HS-27A (cell line): ENCODE data around the gene ABAT.
"Not testable (repeated sequence)": the region's sequence is repeated elsewhere in the genome, so short reads cannot be mapped to it uniquely, and the experiment has no call there.

Experiments
- DNase-seq: peaks from one replicate; pipeline ENCODE4 v3.0.0-alpha.2; 2012; ENCODE audit warnings: low read depth, missing footprints

ABAT gene

DNA sequence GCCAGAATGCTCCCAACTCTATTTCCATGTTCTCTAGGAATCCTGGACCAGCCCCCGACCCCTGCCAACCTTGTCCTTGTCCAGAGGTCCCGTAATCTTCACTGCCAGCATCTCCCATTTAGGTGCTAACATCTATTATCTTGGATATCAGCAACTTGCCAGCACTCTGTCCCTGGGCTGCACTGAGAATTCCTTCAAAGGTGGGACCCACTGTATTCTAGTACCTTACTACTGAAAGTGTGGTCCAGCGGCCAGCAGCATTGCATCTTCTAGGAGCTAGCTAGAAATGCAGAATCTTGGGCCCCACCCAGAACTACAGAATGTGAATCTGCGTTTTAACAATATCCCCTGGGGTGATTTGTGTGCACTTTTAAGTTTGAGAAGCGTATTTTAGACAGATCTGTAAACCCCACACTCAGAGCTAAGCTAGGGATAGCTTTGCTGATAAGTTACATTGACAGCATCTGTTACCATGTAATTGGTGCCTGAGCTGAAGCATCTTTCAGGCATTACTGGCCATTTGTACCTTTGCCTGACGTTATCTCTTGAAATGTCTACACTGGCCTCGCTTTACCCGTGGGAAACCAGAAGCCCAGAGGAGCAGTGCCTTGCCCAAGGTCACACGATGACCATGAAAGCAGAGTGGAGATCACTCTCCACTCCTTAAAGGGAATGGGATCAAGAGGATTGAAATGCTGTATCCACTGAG is 8.3 kb downstream of the ABAT start:
- no peak for DNase-seq

DNA sequence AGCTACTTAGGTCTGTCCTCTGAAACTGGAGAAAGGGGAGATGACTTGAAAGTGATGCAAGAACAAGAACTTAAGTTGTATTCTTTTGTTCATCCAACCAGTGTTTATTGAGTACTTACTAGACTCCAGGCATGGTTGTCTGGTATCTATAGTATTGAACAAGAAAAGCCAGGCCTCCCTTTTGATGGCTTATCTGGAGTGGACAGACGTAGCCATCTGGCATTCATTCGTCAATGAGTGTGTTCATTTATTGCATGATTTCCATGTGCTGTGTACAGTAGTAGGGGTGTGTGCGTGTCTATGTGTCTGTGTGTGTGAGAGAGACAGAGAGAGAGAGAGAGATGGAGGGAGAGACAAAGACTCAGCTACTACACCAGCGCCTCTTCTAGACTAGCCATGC is 9.2 kb downstream of the ABAT start:
- DNase-seq, result no peak

DNA sequence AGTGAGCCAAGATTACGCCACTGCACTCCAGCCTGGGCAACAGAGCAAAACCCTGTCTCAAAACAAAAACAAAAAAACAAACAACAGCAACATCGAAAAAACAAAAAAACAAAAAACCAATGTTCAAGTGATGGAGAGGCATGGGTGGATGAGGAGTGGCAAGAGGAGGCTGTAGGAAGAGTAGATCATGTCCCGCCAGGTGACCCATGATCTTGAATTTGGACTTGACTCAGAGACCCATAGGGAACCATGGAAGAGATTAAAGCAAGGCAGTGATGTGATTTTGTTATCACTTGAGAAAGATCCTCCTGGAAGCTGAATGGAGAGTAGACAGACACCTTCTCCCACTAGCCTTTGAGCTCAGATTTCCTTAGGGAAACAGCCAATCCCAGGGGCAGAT is 11.2 kb downstream of the ABAT start:
- no peak for DNase-seq

DNA sequence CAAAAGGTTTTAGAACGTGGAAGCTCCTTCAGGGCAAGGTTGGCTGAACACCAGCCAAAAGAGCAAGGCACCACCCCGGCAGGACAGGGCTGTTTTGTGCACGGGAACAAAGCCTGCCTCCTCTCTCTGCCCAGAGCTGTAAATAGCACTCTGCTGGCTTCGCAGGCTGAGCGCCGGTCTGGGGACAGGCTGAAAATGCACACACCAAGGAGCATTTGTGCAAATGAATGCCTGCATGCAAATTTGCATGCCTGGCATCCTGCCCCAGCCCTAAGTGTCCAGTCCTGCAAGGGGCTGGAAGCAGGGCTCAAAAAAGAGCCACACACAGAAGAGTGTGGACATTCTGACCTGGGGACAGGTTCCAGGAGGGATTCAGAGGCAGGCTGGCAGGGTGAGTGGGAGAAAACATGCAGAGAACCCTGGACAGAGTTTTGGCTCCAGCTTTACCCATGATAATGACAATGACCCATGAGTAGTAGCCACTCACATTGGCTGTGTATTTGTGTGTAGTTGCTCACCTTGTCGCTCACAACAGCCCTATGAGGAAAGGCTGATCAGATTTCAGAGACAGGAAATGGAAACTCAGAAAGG is 11.7 kb downstream of the ABAT start:
- no peak for DNase-seq

DNA sequence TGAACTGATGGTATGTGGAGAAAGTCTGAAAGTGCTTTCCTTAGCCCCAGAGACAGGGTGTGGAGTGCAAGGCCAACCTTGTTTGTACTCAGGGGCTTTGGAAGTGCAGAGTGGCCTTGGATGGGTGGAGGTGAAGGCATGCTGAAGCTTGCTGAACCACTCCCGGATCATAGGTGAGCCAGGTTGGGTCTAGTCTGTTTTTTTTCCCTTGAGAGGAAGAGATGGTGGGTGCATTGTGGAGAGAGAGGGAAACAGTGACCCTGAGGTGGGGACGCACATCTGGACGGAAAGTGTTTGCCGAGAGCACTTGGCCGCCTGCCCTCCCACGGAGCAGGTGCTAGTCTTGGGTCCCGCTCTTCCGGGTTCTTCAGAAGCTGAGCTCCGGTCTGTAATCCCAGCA is 12.5 kb downstream of the ABAT start:
- no peak for DNase-seq

DNA sequence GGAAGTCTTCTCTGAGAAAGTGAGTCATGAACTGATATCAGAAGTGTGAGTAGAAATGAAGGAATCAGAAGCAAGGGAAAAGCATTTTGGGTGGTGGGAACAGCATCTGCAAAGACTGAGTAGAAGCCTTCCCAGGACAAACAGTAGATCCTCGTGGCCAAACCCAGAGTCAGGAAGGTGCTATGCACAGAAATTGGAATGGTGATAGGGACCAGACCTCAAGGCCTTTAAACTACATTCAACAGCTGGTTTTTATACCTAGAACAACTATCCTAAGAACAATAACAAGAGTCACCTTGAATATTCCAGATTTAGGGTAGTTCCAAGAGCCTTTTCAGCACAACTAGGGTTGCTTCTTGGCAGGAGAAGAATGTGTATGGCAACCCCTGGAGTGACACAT is 15.3 kb downstream of the ABAT start:
- no peak for DNase-seq

DNA sequence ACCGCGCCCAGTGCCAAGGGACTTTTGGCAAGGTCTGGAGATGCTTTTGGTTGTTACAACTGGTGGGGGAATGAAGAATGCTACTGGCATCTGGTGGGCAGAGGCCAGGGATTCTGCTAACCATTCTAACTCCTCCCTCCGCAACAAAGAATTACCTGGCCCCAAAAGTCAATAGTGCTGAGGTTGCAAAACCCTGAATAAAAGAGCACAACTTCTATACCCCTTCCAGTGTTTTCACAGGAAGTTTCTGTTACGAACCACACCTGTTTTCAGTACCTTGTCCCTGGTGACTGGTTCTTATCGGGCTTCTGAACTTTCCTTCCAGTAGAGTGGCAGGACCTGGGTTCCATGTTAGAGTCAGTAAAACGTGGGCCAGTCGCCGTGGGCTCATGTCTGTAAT is 17.3 kb downstream of the ABAT start:
- no peak for DNase-seq

DNA sequence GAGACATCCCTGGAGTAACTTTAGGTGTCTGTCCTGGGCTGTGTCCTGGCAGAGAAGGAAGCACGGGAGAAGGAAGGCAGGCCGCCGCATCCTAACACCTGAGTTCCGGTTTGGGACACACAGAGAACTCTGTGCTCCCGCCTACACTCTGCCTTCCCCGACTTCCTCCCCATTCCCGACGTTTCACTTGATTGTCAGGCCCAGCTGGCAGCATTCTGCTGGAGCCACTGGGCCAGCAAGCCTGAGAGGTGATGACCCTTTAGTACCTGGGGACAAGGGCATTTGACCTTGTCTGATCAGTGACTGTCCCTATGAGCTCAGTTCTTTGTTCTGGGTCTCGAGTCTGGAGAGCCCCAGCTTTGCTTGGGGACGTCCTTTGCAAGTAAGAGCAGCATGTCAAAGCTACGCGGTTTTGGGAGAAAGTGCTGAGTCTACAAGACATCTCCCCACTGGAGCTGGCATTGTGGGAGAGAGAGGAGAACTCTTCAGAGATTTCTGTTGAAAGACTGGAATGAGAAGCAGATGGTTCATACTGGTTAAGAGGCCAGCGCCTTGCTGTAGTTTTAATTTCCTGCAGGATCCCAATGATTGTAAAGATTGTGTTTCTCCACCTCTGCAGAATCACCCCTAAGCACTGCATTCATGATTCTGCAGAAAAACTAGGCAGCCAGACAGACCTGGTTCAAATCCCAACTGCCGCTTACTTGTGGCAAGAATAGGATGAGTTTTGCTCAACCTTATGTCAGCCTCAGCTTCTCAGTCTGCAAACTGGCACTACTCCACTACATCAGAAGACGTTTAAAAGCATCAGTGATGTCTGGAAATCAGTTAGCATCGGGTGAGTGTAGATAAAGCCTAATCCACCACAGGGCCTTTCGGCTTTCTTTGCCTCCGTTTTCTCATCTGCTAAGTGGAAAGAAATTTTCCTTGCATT is 20.6 kb downstream of the ABAT start:
- DNase-seq, result no peak

DNA sequence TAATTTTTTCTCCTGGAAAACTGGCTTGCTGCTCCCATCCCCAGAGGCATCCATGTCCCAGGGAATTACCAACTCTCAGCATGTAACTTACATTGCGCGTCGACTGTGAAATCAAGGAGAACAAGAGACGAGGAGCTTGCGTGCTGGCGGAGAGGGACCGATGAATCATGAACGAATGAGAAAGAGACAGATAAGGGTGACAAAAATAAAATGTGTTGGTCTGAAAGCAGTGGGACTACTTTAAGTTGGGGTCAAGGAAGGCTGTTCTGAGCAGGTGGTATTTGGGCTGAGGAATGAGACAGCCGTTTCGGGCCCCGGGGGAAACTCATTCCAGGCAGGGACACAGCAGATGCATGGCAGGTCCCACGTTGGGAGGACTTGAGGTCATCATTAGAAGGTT is 22.5 kb downstream of the ABAT start:
- no peak for DNase-seq

DNA sequence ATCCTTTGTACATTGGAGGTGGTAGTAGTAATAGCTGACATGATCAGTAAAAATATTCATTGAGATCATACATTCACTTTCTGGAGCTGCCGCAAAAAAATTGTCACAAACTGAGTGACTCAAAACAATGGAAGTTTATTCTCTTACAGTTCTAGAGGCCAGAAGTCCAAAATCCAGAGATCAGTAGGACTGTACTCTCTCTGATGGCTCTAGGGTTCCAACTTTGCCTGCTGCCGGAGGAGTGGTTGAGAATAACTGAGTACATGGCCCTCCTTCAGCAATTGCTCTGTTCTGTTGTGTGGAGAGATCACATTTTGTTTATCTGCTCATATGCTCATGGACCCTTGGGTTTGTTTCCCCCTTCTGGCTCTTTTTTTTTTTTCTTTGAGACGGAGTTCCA is 23.5 kb downstream of the ABAT start:
- no peak for DNase-seq

DNA sequence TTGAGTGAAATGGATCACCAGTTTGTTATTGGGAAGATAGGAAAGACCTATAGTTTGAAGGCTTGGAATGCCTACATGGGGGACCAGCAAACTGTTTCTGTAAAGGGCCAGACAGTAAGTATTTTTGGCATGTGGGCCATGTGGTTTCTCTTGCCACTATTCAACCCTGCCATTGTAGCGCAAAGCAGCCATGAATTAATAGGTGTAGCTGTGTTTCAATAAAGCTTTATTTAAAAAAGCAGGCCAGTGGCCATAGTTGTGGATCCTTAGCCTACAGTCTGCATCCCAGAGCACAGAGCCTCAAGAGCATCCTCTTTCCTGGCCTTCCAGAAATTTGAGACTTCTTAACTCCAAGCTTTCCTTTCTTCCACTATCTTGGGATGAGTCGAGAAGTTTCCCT is 29.3 kb downstream of the ABAT start:
- DNase-seq, result no peak

DNA sequence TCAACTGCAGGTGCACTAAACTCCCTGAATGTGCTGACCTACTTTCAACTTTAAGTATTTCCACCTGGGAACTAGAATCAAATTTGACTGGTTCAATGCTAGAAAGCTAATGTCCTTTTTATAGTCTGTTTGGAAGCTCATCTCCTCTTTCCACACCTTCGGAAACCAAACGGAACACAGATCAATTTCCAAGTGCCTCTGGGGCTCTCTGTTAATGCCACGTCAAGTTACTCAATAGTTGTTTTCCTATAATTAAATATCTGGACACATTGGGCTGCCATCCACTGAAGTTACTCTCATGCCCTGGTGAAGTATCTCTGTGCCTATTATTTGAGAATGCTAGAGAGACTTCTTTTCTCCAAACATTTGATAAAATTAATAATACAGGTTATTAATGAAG is 29.7 kb downstream of the ABAT start:
- no peak for DNase-seq

DNA sequence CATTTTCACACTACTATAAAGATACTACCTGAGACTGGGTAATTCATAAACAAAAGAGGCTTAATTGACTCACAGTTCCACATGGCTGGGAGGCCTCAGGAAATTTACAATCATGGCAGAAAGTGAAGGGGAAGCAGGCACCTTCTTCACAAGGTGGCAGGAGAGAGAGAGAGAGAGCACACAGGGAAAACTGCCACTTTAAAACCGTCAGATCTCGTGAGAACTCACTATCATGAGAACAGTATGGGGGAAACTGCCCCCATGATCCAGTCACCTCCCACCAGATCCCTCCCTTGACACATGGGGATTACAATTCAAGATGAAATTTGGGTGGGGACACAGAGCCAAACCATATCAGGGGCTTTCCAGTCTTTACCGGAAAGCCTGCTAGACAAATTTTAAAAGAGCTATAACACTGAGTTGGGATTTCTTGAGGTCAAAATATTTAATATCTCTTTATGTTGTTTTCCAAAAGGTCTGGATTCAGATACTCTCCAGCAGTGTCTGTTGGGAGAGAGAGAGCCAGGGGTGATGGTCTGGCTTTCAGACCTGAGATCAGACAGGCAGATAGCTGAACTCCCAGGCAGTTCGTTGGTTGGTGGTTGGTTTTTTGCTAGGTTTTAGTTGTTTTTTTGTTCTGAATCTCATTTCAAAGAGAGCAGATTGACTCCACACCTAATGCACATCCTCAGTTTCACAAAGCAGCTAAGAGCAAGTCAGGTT is 30.8 kb downstream of the ABAT start:
- not testable (repeated sequence) for DNase-seq

DNA sequence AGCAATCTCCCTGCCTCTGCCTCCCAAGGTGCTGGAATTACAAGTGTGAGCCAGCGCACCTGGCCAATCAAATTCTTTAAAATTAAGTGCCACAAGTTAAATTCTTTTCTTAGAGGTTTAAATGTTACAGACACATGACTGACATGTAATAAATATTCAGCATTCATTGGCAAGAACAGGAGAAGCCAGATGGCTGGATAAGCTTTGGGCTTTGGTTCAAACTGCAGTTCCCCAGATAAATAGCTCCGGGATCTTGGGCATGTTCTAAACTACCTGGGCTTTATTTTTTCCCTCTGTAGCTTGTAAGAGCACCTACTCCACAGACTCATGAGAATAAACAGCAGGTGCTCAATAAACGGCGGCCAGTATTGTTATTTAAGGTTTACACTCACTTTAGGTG is 34.1 kb downstream of the ABAT start:
- no peak for DNase-seq

DNA sequence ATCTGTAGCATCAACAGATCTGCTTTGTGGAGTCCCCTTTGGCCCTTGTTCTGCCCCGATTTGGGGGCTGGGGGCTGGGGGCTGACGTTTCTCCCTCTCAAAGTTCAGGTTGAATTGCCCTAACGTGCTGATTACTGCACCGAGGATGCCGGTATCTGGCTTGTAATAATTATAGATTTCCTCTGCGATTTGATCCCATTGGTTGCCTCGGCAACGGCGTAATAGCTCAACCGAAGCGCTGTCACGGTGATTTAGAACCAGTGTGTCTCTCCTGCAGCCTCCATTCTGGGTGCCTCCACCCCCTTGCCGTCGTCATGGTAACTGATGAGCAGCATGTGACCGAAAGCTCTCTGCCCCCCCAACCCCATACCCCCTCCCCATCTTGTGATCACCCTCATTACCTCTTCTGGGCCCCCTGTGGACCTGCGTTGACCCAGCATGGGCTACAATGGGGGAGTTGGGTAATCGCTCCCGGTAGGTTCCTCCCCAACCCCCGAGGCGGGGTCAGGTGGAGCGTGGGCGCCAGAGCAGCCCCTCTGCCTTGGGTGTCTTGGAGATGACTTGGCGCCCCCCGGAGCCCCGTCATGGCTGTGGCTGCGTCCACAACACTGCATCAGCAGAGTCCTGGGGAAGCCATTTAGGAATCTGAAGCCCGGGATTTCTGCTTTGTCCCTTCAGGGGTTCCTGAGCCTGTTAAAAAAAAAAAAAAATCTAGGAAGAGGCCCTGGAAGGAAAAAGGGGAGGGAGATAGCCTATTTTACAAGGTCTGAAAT is 38.4 kb downstream of the ABAT start:
- DNase-seq, result no peak

DNA sequence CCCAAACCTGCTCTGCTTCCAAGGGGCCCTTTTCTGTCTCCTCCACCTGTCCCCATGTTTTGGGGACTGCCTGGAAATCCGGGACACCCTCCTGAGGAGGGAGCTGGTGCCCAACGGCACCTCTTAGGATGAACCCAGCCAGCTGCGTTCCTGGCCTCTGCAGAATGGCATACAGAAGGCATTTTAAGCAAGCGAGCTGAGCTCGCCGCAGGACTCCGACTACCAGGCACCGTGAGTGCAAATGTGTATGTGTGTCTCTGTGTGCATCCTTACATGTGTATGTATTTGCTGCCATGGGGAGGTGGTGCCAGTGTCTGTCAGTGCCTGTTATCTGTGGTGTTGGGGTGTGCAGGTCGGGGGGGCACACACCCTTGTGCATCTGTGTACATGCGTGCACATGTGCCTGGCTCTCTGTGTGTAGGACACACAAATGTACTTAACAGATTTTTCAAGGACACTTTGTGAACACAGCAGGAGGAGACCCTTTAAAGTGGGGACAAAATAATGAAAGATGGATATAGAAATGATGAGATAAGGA is 39.3 kb downstream of the ABAT start:
- no peak for DNase-seq

DNA sequence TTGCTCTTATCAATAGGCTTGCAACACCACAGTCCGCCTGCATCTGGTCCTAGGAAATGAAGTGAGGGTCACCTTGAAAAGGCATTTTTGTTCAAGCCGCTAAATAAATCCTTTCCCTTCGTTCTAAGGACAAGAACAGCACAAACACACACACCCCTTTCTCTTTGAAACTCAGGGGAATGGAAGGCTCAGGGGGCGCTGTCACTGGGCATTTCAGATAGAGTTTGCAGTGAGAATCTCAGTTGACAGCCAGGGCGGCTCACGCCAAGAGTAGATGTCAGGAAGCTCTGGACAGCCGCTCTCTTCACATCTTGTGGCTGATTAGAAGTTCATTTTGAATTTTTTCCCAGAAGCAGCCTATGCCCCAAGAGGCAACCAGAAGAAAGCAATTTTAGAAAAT is 39.8 kb downstream of the ABAT start:
- DNase-seq, result no peak

DNA sequence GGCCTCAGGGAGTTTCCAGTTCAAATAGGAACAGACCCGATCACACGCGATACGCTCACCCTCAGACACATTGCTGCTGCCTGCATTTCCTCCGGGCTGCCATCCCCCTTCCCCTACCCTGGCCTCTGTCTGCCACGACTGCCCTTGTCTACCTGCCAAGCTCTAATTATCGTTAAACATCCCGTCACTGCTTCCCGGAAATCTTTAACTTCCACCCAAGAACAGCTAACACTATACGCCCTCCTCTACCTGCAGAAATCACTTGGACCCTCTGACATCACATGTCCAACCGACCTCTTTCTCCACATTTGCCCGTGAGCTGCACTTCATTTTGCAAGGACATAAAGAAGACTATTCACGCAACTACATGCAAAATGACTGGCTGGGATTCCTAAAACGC is 40.4 kb downstream of the ABAT start:
- no peak for DNase-seq

DNA sequence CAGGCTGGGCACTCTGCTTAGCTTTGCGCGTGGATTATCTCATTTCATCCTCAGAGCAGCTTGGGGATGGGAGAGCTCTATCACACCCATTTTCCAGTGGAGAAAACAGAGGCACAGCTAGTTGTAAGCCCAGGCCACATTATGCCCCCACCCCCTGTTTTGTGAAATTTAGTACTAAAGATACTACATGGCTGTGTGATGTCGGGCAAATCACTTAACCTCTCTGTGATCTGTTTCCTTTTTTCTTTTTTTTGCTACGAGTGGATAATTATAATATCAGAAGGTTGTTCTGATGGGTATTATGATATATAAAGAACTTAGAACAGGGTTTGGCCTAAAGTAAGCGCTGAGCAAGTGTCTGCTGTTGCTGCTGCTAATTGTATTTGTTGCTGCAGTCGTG is 41.6 kb downstream of the ABAT start:
- no peak for DNase-seq

DNA sequence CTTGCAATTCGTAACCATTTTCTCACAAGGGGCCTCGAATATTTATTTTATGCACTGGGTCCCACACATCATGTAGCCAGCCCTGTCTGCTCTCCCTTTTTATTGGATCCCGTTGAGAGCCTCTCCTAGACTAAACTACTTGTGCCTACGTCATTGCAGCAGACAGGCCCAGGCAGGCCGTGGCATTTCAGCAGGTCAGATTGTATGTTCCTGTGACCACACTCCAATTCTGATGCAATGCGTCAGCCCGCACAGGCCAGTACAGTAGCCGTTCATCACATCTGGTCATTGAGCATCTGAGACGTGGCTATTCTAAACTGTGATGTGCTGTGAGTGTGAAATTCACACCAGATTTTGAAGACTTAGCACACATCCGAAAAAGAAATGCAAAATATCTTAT is 42.2 kb downstream of the ABAT start:
- no peak for DNase-seq

DNA sequence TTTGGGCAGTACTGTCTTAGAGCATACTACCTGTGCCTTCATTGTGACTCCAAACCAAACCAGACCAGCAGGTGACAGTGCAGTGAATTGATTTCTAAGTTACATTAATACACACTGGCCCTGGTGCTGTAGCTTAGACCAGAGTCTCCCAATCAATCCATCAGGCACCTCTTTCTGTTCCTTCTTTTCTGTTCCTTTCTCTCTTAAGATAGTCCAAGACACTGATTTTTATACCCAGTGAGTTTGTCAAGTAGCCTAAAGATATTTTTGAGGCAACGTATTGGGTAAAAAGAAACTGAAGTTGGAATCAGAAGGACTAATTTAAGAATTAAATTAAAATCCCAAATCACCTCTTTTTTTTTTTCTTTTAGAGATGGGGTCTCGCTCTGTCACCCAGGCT is 43.1 kb downstream of the ABAT start:
- no peak for DNase-seq
